GM12873 (cell line): ENCODE results near the gene HRK.

ENCODE experiments used
- CTCF ChIP-seq: IDR thresholded peaks from 2 replicates; pipeline ENCODE4 v1.5.1; 2012; ENCODE audit warnings: low read depth, mild to moderate bottlenecking, moderate library complexity, low read length, control low read depth; ENCODE audit not compliant: insufficient read depth; ENCODE audit errors: missing control alignments

HRK gene

GRCh38 chr12:116922194-116922897 is 41.1 kb upstream of the HRK start:
- TF ChIP-seq CTCF = no peak

GRCh38 chr12:116920939-116921338 is 39.7 kb upstream of the HRK start:
- no peak for TF ChIP-seq CTCF

GRCh38 chr12:116919706-116920485 is 38.7 kb upstream of the HRK start:
- no peak for TF ChIP-seq CTCF

- no peak for TF ChIP-seq CTCF
Observed at GRCh38 chr12:116919247-116919661, 38.0 kb upstream of the HRK start.

GRCh38 chr12:116918464-116918863 is 37.2 kb upstream of the HRK start:
- no peak for TF ChIP-seq CTCF

GRCh38 chr12:116916714-116917114 is 35.5 kb upstream of the HRK start:
- TF ChIP-seq CTCF = peak; percentile 83

- no peak for TF ChIP-seq CTCF
Observed at GRCh38 chr12:116916122-116916521, 34.9 kb upstream of the HRK start.
